HCT116 (cell line): ENCODE data around the gene PPP2R2D. TPM values are rescaled to one million over a fixed set of nuclear protein-coding genes. Genes with fewer than 3 reads are reported as not detected.

Experiments used
- ATAC-seq: fragments of 200-7000 bp; cut with Tn5 transposase; 2 replicates; pipeline ENCODE4 v1.9.1; 2020; ENCODE audit warnings: mild to moderate bottlenecking, moderate library complexity
- BruUV-seq: library from RNA; stranded (reverse); fragments of 400-500 nt; replicated peaks from 2 replicates; lab custom pipeline; 2021; lab: Mats Ljungman, UMichigan
- CTCF ChIA-PET: fragments of 300-600 bp; sonication (Branson Sonifier 250); formaldehyde crosslinking; loops from one replicate; lab custom pipeline; 2021; ENCODE audit warnings: antibody characterized with exemption; lab: Charles Lee
- POLR2A ChIA-PET: fragments of 300-600, 350-600 bp; sonication (Branson Sonifier 250); formaldehyde crosslinking; loops from one replicate; lab custom pipeline; 2021; ENCODE audit warnings: antibody characterized with exemption; lab: Charles Lee
- RAD21 ChIA-PET, 2 experiments: fragments of 300-600 bp; sonication (Branson Sonifier 250); formaldehyde crosslinking; loops; one replicate each; lab custom pipeline; 2023; ENCODE audit warnings: low total read pairs in 2 of 2; ENCODE audit not compliant: uncharacterized antibody in 2 of 2, unreplicated experiment in 2 of 2, low non-redundant PET in 1 of 2; lab: Charles Lee
- DNase-seq: peaks from one replicate; pipeline ENCODE4 v3.0.0-alpha.2; 2010; ENCODE audit warnings: low read depth, low spot score
- H2AFZ ChIP-seq: fragments of 200-600 bp; shearing (Covaris generic), sonication (generic); 2 replicates; pipeline ENCODE4 v1.6.1; 2017; ENCODE audit warnings: low read depth, mixed run types, mixed read lengths, antibody characterized with exemption, low read length; ENCODE audit not compliant: poor library complexity, severe bottlenecking
- H3K27ac ChIP-seq: 2 replicates; pipeline ENCODE4 v1.5.1; 2012; ENCODE audit warnings: low read depth, low read length
- H3K27me3 ChIP-seq: fragments of 200-600 bp; sonication (generic); 2 replicates; pipeline ENCODE4 v1.6.1; 2016; ENCODE audit warnings: mixed run types, low read length, mixed read lengths; ENCODE audit not compliant: insufficient read depth
- H3K36me3 ChIP-seq, 2 experiments: fragments of 200-500 bp in 1 of 2; fragments of 200-600 bp in 1 of 2; sonication (Bioruptor generic) in 1 of 2; sonication (generic) in 1 of 2; 2 replicates each; pipeline versions ENCODE4 v1.5.1 to v1.6.1; 2014 to 2016; ENCODE audit warnings: low read length in 2 of 2, inconsistent platforms in 1 of 2, mixed read lengths in 1 of 2, mixed run types in 1 of 2; ENCODE audit not compliant: insufficient read depth in 2 of 2, control insufficient read depth in 1 of 2
- H3K4me1 ChIP-seq, 2 experiments: fragments of 200-600 bp in 1 of 2; sonication (generic) in 1 of 2; 2 replicates each; pipeline versions ENCODE4 v1.5.1 to v1.6.1; 2012 to 2017; ENCODE audit warnings: low read length in 2 of 2, inconsistent platforms in 1 of 2, mild to moderate bottlenecking in 1 of 2, mixed read lengths in 1 of 2, mixed run types in 1 of 2, moderate library complexity in 1 of 2; ENCODE audit not compliant: insufficient read depth in 2 of 2, control insufficient read depth in 1 of 2
- H3K4me2 ChIP-seq: fragments of 200-600 bp; sonication (generic); 2 replicates; pipeline ENCODE4 v1.6.1; 2017; ENCODE audit warnings: mixed run types, low read length, mixed read lengths
- H3K4me3 ChIP-seq, 2 experiments: fragments of 200-600 bp in 1 of 2; sonication (generic) in 1 of 2; replicated peaks in 1 of 2; 2 replicates each; pipeline ENCODE4 v1.5.1; 2011 to 2016; ENCODE audit warnings: low read length in 2 of 2, control low read depth in 1 of 2, low read depth in 1 of 2, mild to moderate bottlenecking in 1 of 2, mixed read lengths in 1 of 2, mixed run types in 1 of 2
- H3K79me2 ChIP-seq: fragments of 200-600 bp; sonication (generic); 2 replicates; pipeline ENCODE4 v1.6.1; 2017; ENCODE audit warnings: mild to moderate bottlenecking, mixed run types, low read length, moderate library complexity, mixed read lengths; ENCODE audit not compliant: insufficient read depth
- H3K9ac ChIP-seq: fragments of 200-600 bp; sonication (generic); 2 replicates; pipeline ENCODE4 v1.6.1; 2016; ENCODE audit warnings: low read length, mixed read lengths
- H3K9me2 ChIP-seq: fragments of 200-600 bp; sonication (generic), shearing (Covaris generic); 2 replicates; pipeline ENCODE4 v1.6.1; 2017; ENCODE audit warnings: mixed run types, mild to moderate bottlenecking, moderate library complexity; ENCODE audit not compliant: insufficient read depth
- H3K9me3 ChIP-seq, 2 experiments: fragments of 200-500 bp in 1 of 2; fragments of 200-600 bp in 1 of 2; sonication (Bioruptor generic) in 1 of 2; sonication (generic) in 1 of 2; 2 replicates each; pipeline ENCODE4 v1.6.1; 2014 to 2017; ENCODE audit warnings: low read length in 2 of 2, mixed read lengths in 2 of 2, inconsistent platforms in 1 of 2, low read depth in 1 of 2, mild to moderate bottlenecking in 1 of 2, mixed run types in 1 of 2, moderate library complexity in 1 of 2; ENCODE audit not compliant: control insufficient read depth in 1 of 2, insufficient read depth in 1 of 2
- H4K20me1 ChIP-seq: fragments of 200-600 bp; sonication (generic), shearing (Covaris generic); 2 replicates; pipeline ENCODE4 v1.6.1; 2017; ENCODE audit warnings: mixed run types, mild to moderate bottlenecking, moderate library complexity; ENCODE audit not compliant: insufficient read depth
- CBX3 ChIP-seq: IDR thresholded peaks from 2 replicates; pipeline ENCODE4 v1.6.1; 2012; ENCODE audit warnings: low read depth
- CEBPB ChIP-seq: IDR thresholded peaks from 2 replicates; pipeline ENCODE4 v1.6.1; 2012; ENCODE audit warnings: low read depth
- EGR1 ChIP-seq: IDR thresholded peaks from 2 replicates; pipeline ENCODE4 v1.6.1; 2012; ENCODE audit warnings: low read depth
- ELF1 ChIP-seq: IDR thresholded peaks from 2 replicates; pipeline ENCODE4 v1.6.1; 2012; ENCODE audit warnings: low read depth, borderline replicate concordance
- EZH2 ChIP-seq: fragments of 200-600 bp; sonication (generic); IDR thresholded peaks from 2 replicates; pipeline ENCODE4 v1.6.1; 2017; ENCODE audit warnings: antibody characterized with exemption, mixed run types
- EZH2phosphoT487 ChIP-seq: fragments of 200-600 bp; IDR thresholded peaks from 2 replicates; pipeline ENCODE4 v1.6.1; 2018; ENCODE audit warnings: antibody characterized with exemption, borderline replicate concordance
- FOSL1 ChIP-seq: IDR thresholded peaks from 2 replicates; pipeline ENCODE4 v1.6.1; 2012; ENCODE audit warnings: low read depth
- SIN3A ChIP-seq: IDR thresholded peaks from 2 replicates; pipeline ENCODE4 v1.6.1; 2012; ENCODE audit warnings: low read depth
- SP1 ChIP-seq: IDR thresholded peaks from 2 replicates; pipeline ENCODE4 v1.6.1; 2012; ENCODE audit warnings: low read depth
- TCF7L2 ChIP-seq: IDR thresholded peaks from 2 replicates; pipeline ENCODE4 v1.7.0; 2011; ENCODE audit warnings: borderline replicate concordance, inconsistent platforms; ENCODE audit not compliant: insufficient read depth, insufficient read length; ENCODE audit errors: extremely low read depth
- YY1 ChIP-seq: IDR thresholded peaks from 2 replicates; pipeline ENCODE4 v1.6.1; 2011; ENCODE audit warnings: low read length, low read depth, moderate library complexity, mild to moderate bottlenecking; ENCODE audit not compliant: insufficient replicate concordance; ENCODE audit errors: extremely low read depth
- intact Hi-C: fragments of 100-400 bp; cut with micrococcal nuclease; formaldehyde crosslinking; loops from 2 replicates; pipeline ENCODE4 v1.10.0; 2022
- total RNA-seq: library from RNA; stranded (reverse); gene quantifications from one replicate; pipeline ENCODE4 v1.2.1, GENCODE V29; 2021; ENCODE audit not compliant: unreplicated experiment
- TF ChIP-seq, protein P1 (sequence below): IDR thresholded peaks from 2 replicates; pipeline ENCODE4 v1.6.1; 2012; ENCODE audit warnings: low read depth
- TF ChIP-seq, protein P2 (sequence below), 3 experiments: fragments of 200-600 bp in 1 of 3; sonication (generic) in 1 of 3; IDR thresholded peaks in 2 of 3; conservative IDR thresholded peaks in 1 of 3; 2 replicates each; pipeline ENCODE4 v1.5.1; 2012 to 2017; ENCODE audit warnings: low read depth in 2 of 3, low read length in 2 of 3, antibody characterized with exemption in 1 of 3, borderline replicate concordance in 1 of 3, control low read depth in 1 of 3, mild to moderate bottlenecking in 1 of 3, mixed read lengths in 1 of 3, mixed run types in 1 of 3, moderate library complexity in 1 of 3; ENCODE audit not compliant: insufficient read depth in 1 of 3
- TF ChIP-seq, protein P3 (sequence below): IDR thresholded peaks from 2 replicates; pipeline ENCODE4 v1.6.1; 2011; ENCODE audit warnings: mild to moderate bottlenecking, low read length, moderate library complexity; ENCODE audit not compliant: insufficient replicate concordance; ENCODE audit errors: extremely low read depth

Gene PPP2R2D
- total RNA-seq, 1 experiment from 2014 or later, result 18.1 TPM

DNA sequence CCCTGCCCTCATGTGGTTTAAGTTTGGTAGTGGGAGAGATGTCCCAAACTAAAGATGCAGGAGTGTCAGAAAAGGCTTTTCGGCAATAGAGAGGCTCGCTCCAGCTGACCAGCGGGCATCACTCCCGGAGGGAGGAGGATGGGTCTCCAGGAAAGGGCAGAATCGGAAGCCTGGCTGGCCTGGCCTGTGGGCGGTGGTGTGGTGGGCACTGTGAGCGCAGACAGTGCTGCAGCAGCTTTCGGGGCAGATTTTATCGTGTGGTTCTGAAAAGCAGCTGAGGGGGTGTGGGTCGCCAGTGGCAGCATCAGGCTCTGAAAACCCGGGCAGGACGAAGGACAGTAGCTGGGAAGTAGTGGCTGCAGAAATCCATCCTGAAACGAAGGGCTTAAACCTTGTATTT, 68.1 kb downstream of the PPP2R2D start:
- no peaks in the 10 kb centered on the region for H3K4me1 ChIP-seq
- H3K4me2 ChIP-seq, result no peak overlapping the region
- no peaks in the 10 kb centered on the region for H3K9me3 ChIP-seq
- intact Hi-C loops, result no loop called here
- no peak overlapping the region for H3K27ac ChIP-seq
- BruUV-seq, result no TSS peak
- no peak overlapping the region for H3K4me3 ChIP-seq
- RAD21 ChIA-PET, result no interaction called here
- TF ChIP-seq, protein P1, sequence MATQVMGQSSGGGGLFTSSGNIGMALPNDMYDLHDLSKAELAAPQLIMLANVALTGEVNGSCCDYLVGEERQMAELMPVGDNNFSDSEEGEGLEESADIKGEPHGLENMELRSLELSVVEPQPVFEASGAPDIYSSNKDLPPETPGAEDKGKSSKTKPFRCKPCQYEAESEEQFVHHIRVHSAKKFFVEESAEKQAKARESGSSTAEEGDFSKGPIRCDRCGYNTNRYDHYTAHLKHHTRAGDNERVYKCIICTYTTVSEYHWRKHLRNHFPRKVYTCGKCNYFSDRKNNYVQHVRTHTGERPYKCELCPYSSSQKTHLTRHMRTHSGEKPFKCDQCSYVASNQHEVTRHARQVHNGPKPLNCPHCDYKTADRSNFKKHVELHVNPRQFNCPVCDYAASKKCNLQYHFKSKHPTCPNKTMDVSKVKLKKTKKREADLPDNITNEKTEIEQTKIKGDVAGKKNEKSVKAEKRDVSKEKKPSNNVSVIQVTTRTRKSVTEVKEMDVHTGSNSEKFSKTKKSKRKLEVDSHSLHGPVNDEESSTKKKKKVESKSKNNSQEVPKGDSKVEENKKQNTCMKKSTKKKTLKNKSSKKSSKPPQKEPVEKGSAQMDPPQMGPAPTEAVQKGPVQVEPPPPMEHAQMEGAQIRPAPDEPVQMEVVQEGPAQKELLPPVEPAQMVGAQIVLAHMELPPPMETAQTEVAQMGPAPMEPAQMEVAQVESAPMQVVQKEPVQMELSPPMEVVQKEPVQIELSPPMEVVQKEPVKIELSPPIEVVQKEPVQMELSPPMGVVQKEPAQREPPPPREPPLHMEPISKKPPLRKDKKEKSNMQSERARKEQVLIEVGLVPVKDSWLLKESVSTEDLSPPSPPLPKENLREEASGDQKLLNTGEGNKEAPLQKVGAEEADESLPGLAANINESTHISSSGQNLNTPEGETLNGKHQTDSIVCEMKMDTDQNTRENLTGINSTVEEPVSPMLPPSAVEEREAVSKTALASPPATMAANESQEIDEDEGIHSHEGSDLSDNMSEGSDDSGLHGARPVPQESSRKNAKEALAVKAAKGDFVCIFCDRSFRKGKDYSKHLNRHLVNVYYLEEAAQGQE, result no peak
- TF ChIP-seq FOSL1 (no peak), CEBPB (no peak), EZH2phosphoT487 (no peak), CBX3 (no peak), SP1 (no peak), EGR1 (no peak), TCF7L2 (no peak), EZH2 (no peak), YY1 (no peak), ELF1 (no peak), SIN3A (no peak)
- TF ChIP-seq, protein P2, sequence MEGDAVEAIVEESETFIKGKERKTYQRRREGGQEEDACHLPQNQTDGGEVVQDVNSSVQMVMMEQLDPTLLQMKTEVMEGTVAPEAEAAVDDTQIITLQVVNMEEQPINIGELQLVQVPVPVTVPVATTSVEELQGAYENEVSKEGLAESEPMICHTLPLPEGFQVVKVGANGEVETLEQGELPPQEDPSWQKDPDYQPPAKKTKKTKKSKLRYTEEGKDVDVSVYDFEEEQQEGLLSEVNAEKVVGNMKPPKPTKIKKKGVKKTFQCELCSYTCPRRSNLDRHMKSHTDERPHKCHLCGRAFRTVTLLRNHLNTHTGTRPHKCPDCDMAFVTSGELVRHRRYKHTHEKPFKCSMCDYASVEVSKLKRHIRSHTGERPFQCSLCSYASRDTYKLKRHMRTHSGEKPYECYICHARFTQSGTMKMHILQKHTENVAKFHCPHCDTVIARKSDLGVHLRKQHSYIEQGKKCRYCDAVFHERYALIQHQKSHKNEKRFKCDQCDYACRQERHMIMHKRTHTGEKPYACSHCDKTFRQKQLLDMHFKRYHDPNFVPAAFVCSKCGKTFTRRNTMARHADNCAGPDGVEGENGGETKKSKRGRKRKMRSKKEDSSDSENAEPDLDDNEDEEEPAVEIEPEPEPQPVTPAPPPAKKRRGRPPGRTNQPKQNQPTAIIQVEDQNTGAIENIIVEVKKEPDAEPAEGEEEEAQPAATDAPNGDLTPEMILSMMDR (IDR thresholded peaks at IDR 0.05 in 2 of 3, conservative IDR thresholded peaks at IDR 0.05 in 1 of 3; ENCODE audit: borderline replicate concordance in 1 of 3, insufficient read depth in 1 of 3, low read depth in 2 of 3, low read length in 2 of 3), result no peak
- TF ChIP-seq, protein P3, sequence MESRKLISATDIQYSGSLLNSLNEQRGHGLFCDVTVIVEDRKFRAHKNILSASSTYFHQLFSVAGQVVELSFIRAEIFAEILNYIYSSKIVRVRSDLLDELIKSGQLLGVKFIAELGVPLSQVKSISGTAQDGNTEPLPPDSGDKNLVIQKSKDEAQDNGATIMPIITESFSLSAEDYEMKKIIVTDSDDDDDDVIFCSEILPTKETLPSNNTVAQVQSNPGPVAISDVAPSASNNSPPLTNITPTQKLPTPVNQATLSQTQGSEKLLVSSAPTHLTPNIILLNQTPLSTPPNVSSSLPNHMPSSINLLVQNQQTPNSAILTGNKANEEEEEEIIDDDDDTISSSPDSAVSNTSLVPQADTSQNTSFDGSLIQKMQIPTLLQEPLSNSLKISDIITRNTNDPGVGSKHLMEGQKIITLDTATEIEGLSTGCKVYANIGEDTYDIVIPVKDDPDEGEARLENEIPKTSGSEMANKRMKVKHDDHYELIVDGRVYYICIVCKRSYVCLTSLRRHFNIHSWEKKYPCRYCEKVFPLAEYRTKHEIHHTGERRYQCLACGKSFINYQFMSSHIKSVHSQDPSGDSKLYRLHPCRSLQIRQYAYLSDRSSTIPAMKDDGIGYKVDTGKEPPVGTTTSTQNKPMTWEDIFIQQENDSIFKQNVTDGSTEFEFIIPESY, result no peak
- TF ChIP-seq, all 23 proteins: peak for 0
- ChIA-PET CTCF (no interaction called here), POLR2A (no interaction called here)
- DNase-seq (no peak), ATAC-seq (no peak)
- peaks cover 0 to 2% of the 10 kb centered on the region in 2 experiments; a peak in 1 of 4 replicates for H3K36me3 ChIP-seq
- H3K9ac ChIP-seq, result no peak overlapping the region
- H3K9me2 ChIP-seq, result no peaks in the 10 kb centered on the region
- no peaks in the 10 kb centered on the region for H3K27me3 ChIP-seq
- H2AFZ ChIP-seq, result no peak overlapping the region
- H3K79me2 ChIP-seq, result peaks cover 6% of the 10 kb centered on the region; the same call in 1 of the 2 replicates
- H4K20me1 ChIP-seq, result no peaks in the 10 kb centered on the region; the same call in 1 of the 2 replicates
